ENCODE data around the gene APBA2.

GRCh38 chr15:28914483-28915023 lies 28.8 kb downstream of the APBA2 start:
- TF ChIP-seq POLR2A (IDR thresholded peaks at IDR 0.05) (no peak), CTCF (IDR thresholded peaks at IDR 0.05) (no peak)
